ENCODE results near the gene CPHXL2. TPM values are rescaled to one million over a fixed set of nuclear protein-coding genes. Genes with fewer than 3 reads are reported as not detected.

The CPHXL2 gene
- total and polyA plus RNA-seq, 2 experiments from 2014 or later = not detected

DNA sequence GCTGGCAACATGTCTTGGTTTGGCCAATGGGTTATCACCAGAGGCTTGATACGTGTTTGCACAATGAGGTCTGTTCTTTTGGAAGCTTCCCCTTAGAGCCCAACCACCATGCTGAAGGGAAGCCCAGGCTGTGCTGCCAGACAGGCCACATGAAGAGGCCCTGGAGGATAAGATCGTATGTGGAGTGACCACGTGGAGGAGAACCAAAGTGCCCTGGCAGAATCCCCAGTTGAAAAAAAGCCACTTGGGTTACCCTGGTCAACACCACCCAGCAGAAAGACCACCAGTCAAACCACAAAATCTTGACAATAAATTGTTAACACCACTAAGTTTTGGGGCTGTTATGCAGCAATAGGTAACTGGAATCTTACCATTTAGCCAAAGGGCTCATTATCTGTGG is 46.8 kb downstream of the CPHXL2 start (continued):
- TF ChIP-seq, protein P1, sequence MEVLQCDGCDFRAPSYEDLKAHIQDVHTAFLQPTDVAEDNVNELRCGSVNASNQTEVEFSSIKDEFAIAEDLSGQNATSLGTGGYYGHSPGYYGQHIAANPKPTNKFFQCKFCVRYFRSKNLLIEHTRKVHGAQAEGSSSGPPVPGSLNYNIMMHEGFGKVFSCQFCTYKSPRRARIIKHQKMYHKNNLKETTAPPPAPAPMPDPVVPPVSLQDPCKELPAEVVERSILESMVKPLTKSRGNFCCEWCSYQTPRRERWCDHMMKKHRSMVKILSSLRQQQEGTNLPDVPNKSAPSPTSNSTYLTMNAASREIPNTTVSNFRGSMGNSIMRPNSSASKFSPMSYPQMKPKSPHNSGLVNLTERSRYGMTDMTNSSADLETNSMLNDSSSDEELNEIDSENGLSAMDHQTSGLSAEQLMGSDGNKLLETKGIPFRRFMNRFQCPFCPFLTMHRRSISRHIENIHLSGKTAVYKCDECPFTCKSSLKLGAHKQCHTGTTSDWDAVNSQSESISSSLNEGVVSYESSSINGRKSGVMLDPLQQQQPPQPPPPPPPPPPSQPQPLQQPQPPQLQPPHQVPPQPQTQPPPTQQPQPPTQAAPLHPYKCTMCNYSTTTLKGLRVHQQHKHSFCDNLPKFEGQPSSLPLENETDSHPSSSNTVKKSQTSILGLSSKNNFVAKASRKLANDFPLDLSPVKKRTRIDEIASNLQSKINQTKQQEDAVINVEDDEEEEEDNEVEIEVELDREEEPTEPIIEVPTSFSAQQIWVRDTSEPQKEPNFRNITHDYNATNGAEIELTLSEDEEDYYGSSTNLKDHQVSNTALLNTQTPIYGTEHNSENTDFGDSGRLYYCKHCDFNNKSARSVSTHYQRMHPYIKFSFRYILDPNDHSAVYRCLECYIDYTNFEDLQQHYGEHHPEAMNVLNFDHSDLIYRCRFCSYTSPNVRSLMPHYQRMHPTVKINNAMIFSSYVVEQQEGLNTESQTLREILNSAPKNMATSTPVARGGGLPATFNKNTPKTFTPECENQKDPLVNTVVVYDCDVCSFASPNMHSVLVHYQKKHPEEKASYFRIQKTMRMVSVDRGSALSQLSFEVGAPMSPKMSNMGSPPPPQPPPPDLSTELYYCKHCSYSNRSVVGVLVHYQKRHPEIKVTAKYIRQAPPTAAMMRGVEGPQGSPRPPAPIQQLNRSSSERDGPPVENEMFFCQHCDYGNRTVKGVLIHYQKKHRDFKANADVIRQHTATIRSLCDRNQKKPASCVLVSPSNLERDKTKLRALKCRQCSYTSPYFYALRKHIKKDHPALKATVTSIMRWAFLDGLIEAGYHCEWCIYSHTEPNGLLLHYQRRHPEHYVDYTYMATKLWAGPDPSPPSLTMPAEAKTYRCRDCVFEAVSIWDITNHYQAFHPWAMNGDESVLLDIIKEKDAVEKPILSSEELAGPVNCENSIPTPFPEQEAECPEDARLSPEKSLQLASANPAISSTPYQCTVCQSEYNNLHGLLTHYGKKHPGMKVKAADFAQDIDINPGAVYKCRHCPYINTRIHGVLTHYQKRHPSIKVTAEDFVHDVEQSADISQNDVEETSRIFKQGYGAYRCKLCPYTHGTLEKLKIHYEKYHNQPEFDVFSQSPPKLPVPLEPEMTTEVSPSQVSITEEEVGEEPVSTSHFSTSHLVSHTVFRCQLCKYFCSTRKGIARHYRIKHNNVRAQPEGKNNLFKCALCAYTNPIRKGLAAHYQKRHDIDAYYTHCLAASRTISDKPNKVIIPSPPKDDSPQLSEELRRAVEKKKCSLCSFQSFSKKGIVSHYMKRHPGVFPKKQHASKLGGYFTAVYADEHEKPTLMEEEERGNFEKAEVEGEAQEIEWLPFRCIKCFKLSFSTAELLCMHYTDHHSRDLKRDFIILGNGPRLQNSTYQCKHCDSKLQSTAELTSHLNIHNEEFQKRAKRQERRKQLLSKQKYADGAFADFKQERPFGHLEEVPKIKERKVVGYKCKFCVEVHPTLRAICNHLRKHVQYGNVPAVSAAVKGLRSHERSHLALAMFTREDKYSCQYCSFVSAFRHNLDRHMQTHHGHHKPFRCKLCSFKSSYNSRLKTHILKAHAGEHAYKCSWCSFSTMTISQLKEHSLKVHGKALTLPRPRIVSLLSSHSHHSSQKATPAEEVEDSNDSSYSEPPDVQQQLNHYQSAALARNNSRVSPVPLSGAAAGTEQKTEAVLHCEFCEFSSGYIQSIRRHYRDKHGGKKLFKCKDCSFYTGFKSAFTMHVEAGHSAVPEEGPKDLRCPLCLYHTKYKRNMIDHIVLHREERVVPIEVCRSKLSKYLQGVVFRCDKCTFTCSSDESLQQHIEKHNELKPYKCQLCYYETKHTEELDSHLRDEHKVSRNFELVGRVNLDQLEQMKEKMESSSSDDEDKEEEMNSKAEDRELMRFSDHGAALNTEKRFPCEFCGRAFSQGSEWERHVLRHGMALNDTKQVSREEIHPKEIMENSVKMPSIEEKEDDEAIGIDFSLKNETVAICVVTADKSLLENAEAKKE (CRISPR knock-in tag; IDR thresholded peaks at IDR 0.05) = no peak
- no peak for TF ChIP-seq EZH2 (IDR thresholded peaks at IDR 0.05; ENCODE audit: low read depth, unreplicated experiment)

DNA sequence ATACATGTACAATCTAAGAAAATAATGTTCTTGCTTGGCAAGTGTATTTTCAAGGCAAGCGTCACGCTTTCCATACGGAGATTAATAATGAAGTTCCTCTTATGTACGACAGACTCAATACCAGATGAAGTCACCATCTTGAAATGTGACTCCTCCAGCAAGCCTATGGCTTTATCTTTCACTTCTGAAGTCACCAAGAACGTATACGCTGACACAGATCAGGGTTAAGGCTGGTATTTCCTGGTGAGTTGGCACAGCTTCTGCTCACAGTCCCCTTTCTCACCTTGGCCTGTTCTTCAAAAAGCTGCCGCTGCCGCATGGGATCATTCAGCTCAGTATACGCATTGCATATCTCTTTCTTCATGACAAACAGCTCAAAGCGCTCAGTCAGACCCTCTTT is 47.7 kb downstream of the CPHXL2 start:
- Histone ChIP-seq H4K20me1 (replicated peaks; ENCODE audit: insufficient read depth) (no peaks in the 10 kb centered on the region), H3K36me3 (ENCODE audit: insufficient read depth) (peaks cover 83% of the 10 kb centered on the region), H3K79me2 (replicated peaks; ENCODE audit: insufficient read depth) (no peaks in the 10 kb centered on the region), H3K4me3 (no peak overlapping the region), H3F3A (replicated peaks; ENCODE audit: low read depth) (peaks cover 14% of the 10 kb centered on the region; the same call in 1 of the 2 replicates), H3K4me1 (ENCODE audit: insufficient read depth) (no peaks in the 10 kb centered on the region), H2AFZ (no peak overlapping the region), H3K9me2 (ENCODE audit: insufficient read depth) (no peaks in the 10 kb centered on the region), H3K27ac (ENCODE audit: low read depth) (no peak overlapping the region), H3K4me2 (no peak overlapping the region), H3K27me3 (ENCODE audit: insufficient read depth) (no peaks in the 10 kb centered on the region)
- TF ChIP-seq EZH2 (IDR thresholded peaks at IDR 0.05; ENCODE audit: low read depth, unreplicated experiment) (no peak), EZH2phosphoT487 (IDR thresholded peaks at IDR 0.05; ENCODE audit: unreplicated experiment) (no peak)
- TF ChIP-seq, protein P1 (CRISPR knock-in tag; IDR thresholded peaks at IDR 0.05) = no peak
- TF ChIP-seq, protein P2, sequence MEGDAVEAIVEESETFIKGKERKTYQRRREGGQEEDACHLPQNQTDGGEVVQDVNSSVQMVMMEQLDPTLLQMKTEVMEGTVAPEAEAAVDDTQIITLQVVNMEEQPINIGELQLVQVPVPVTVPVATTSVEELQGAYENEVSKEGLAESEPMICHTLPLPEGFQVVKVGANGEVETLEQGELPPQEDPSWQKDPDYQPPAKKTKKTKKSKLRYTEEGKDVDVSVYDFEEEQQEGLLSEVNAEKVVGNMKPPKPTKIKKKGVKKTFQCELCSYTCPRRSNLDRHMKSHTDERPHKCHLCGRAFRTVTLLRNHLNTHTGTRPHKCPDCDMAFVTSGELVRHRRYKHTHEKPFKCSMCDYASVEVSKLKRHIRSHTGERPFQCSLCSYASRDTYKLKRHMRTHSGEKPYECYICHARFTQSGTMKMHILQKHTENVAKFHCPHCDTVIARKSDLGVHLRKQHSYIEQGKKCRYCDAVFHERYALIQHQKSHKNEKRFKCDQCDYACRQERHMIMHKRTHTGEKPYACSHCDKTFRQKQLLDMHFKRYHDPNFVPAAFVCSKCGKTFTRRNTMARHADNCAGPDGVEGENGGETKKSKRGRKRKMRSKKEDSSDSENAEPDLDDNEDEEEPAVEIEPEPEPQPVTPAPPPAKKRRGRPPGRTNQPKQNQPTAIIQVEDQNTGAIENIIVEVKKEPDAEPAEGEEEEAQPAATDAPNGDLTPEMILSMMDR (conservative IDR thresholded peaks at IDR 0.05; ENCODE audit: low read depth in 2 of 2) = no peak
- Mint-ChIP-seq H3K4me3 (no peak overlapping the region), H3K9me3 (no peaks in the 10 kb centered on the region), H3K4me1 (no peaks in the 10 kb centered on the region), H3K27ac (no peak overlapping the region), H3K27me3 (ENCODE audit: insufficient read depth, low read depth, poor library complexity) (peaks cover 2% of the 10 kb centered on the region), H3K36me3 (ENCODE audit: low read depth) (peaks cover 87% of the 10 kb centered on the region)
- ATAC-seq (no peak), DNase-seq (ENCODE audit: low spot score) (no peak)

All from GM23338 (cell line).